ENCODE results near the gene TRMT112. TPM values are rescaled to one million over a fixed set of nuclear protein-coding genes. Genes with fewer than 3 reads are reported as not detected.

Gene TRMT112
- total RNA-seq, 1 donor from 2014 or later, result 149 TPM

DNA sequence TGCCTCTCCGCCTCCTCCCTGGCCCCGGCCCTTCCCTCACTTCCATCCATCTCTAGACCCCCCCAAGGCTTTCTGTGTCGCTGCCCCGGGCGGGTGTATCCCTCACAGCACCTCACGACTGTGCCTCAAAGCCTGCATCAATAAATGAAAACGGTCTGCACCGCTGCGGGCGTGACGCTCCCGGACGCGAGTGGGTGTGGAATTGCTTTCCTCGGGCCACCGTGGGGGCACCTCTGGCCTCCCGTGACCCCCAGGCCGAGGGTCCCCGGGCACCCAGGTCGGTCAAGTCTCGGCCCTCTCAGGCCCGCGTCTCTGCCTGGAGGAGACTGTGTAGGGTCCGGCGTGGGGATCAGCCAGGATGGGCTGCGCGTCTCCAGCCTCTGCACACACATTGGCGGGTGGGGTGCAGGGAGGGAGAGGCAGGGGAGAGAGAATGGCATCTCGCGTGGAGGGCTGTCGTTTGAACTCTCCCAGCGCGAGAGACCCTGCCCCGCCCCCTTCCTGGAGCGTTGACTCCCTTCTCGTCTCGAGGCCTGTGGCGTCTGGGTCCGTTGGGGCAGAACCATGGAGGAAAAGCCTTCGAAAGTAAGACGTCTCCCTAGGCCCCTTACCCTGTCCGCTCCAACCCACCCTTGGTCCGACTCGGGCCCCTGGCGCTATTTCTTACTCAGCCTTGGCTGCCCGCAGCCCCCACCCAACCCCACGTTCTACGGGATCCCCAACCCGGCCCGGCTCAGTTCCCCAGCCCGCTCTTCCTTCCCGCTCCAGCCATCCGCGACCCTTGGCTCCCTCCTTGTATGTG is 17.3 kb downstream of the TRMT112 start, which contains the start of gene CATSPERZ:
Gene CATSPERZ (plus strand): TSS at position 512 of the 802 bp plus-strand sequence. CDS start 53 bp downstream, at position 565.
- Mint-ChIP-seq H3K27ac (peak within 1 kb of the TSS; percentile 82), H3K9me3 (ENCODE audit: low read depth) (no peaks in the 10 kb centered on the region), H3K36me3 (ENCODE audit: insufficient read depth) (peaks cover under 1% of the 10 kb centered on the region), H3K27me3 (peaks cover 69% of the 10 kb centered on the region), H3K4me3 (ENCODE audit: low read depth) (peak within 1 kb of the TSS; percentile 58), H3K4me1 (ENCODE audit: low read depth) (peaks cover 7% of the 10 kb centered on the region)
- DNase-seq (ENCODE audit: low spot score, unreplicated experiment), result no peak
- TF ChIP-seq, protein P1, sequence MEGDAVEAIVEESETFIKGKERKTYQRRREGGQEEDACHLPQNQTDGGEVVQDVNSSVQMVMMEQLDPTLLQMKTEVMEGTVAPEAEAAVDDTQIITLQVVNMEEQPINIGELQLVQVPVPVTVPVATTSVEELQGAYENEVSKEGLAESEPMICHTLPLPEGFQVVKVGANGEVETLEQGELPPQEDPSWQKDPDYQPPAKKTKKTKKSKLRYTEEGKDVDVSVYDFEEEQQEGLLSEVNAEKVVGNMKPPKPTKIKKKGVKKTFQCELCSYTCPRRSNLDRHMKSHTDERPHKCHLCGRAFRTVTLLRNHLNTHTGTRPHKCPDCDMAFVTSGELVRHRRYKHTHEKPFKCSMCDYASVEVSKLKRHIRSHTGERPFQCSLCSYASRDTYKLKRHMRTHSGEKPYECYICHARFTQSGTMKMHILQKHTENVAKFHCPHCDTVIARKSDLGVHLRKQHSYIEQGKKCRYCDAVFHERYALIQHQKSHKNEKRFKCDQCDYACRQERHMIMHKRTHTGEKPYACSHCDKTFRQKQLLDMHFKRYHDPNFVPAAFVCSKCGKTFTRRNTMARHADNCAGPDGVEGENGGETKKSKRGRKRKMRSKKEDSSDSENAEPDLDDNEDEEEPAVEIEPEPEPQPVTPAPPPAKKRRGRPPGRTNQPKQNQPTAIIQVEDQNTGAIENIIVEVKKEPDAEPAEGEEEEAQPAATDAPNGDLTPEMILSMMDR (IDR thresholded peaks at IDR 0.05; ENCODE audit: unreplicated experiment), result no peak

DNA sequence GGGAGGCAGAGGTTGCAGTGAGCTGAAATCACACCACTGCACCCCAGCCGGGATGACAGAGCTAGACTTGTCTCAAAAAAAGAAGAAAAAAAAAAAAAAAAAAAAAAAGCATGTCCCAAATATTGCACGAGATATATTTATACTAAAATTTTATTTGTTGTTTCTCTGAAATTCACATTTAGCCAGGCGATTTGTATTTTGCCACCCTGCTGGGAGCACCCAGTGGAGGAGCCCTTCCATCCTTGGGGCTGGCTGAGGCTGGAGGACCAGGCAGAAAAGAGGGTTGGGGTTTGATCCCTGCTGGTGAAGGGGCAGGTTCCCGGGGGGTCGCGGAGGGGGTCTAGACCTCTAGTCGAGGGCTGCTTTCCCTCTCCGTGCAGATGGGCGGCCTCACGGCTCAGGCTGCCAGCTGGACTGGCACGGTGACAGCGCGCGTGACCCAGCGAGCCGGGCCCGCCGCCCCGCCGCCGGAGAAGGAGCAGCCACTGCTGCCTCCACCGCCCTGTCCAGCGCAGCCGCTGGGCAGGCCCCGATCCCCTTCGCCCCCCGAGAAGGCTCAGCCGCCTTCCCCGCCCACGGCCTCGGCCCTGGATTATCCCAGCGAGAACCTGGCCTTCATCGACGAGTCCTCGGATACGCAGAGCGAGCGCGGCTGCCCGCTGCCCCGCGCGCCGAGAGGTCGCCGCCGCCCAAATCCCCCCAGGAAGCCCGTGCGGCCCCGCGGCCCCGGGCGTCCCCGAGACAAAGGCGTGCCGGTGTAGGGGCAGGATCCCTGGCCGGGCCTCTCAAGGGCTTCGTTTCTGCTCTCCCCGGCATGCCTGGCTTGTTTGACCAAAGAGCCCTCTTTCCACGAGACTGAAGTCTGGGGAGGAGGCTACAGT is 18.2 kb downstream of the TRMT112 start:
- no peaks in the 10 kb centered on the region for H3K9me3 Mint-ChIP-seq (ENCODE audit: low read depth)
- H3K36me3 Mint-ChIP-seq (ENCODE audit: insufficient read depth), result peaks cover 2% of the 10 kb centered on the region
- no peak overlapping the region for H3K27ac Mint-ChIP-seq
- H3K4me1 Mint-ChIP-seq (ENCODE audit: low read depth), result peaks cover 5% of the 10 kb centered on the region
- TF ChIP-seq, protein P1 (IDR thresholded peaks at IDR 0.05; ENCODE audit: unreplicated experiment), result no peak
- H3K27me3 Mint-ChIP-seq, result peaks cover 74% of the 10 kb centered on the region
- no peak overlapping the region for H3K4me3 Mint-ChIP-seq (ENCODE audit: low read depth)
- no peak for DNase-seq (ENCODE audit: low spot score, unreplicated experiment)

DNA sequence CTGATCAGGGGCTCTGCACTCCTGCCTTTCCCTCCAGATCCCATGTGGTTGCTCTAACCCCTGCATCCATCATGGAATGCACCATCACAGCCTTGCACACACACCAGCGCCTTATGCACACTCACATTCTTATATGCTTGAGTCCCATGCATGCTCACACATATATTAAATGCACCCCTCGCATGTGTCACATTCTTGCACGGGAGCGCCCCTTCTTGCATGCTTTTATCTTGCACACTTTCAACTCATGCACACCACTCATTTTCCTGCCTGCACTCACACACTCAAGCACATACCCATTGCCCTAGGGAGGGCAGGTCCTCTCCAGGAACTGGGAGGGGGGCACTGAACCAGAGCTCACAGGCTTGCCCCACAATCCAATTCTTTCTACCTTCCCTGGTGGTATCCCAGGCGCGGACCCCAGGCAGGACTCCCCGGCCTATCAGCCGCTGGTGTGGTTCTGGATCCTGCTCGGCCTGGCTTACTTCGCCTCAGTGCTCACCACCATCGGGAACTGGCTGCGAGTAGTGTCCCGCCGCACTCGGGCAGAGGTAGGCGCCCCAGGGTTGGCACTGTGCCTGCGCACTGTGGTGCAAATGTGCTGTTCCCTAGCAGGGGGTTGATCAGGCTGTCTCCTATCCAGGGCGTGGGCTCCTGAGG is 19.5 kb downstream of the TRMT112 start:
- Mint-ChIP-seq H3K9me3 (ENCODE audit: low read depth) (no peaks in the 10 kb centered on the region), H3K36me3 (ENCODE audit: insufficient read depth) (peaks cover 2% of the 10 kb centered on the region), H3K27me3 (peaks cover 86% of the 10 kb centered on the region), H3K4me3 (ENCODE audit: low read depth) (no peak overlapping the region), H3K27ac (no peak overlapping the region), H3K4me1 (ENCODE audit: low read depth) (peaks cover 5% of the 10 kb centered on the region)
- TF ChIP-seq, protein P1 (IDR thresholded peaks at IDR 0.05; ENCODE audit: unreplicated experiment), result no peak
- DNase-seq (ENCODE audit: low spot score, unreplicated experiment), result no peak

DNA sequence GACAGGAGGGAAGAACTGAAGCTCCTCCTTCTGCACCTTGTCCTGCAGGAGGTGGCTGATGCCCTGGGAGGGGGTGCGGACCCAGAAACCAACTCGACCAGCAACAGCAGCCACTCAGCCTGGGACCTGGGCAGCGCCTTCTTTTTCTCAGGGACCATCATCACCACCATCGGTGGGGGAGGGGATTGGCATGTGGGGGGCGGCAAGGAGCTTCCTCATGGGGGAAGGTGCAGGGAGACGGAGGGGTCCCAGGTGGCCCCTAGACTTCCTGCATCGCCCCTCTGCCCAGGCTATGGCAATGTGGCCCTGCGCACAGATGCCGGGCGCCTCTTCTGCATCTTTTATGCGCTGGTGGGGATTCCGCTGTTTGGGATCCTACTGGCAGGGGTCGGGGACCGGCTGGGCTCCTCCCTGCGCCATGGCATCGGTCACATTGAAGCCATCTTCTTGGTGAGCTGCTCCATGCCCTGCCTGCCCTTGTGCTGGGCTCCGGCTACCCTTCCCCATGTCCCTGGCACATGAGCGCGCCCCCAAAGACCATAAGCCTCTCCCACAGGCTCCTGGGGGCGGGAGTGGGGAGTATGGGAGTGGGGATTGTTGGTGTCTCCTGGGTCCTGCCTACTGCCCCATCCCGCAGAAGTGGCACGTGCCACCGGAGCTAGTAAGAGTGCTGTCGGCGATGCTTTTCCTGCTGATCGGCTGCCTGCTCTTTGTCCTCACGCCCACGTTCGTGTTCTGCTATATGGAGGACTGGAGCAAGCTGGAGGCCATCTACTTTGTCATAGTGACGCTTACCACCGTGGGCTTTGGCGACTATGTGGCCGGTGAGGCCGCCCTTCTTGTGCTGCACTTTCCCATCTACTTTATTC is 20.3 kb downstream of the TRMT112 start:
- H3K27me3 Mint-ChIP-seq, result peaks cover 90% of the 10 kb centered on the region
- peaks cover 5% of the 10 kb centered on the region for H3K4me1 Mint-ChIP-seq (ENCODE audit: low read depth)
- no peak for DNase-seq (ENCODE audit: low spot score, unreplicated experiment)
- H3K27ac Mint-ChIP-seq, result no peak overlapping the region
- H3K4me3 Mint-ChIP-seq (ENCODE audit: low read depth), result no peak overlapping the region
- TF ChIP-seq, protein P1 (IDR thresholded peaks at IDR 0.05; ENCODE audit: unreplicated experiment), result no peak
- peaks cover 2% of the 10 kb centered on the region for H3K36me3 Mint-ChIP-seq (ENCODE audit: insufficient read depth)
- H3K9me3 Mint-ChIP-seq (ENCODE audit: low read depth), result no peaks in the 10 kb centered on the region

Data from progenitor cell of endocrine pancreas (in vitro differentiated cells).